A549 (cell line): ENCODE results near the gene BID. TPM values are rescaled to one million over a fixed set of nuclear protein-coding genes. Genes with fewer than 3 reads are reported as not detected.

ENCODE experiments used
- ATAC-seq, 2 experiments: fragments of 200-7000 bp in 1 of 2; fragments of >200 bp in 1 of 2; cut with Nextera tagmentation in 1 of 2; cut with Tn5 transposase in 1 of 2; 3 replicates each; pipeline versions ENCODE4 v1.8.0 to v1.9.1; 2018 to 2020; ENCODE audit warnings: mild to moderate bottlenecking in 1 of 2, moderate library complexity in 1 of 2
- CTCF ChIA-PET: fragments of 300-600 bp; sonication (Branson Sonifier 250); formaldehyde crosslinking; extraction: SDS; loops from one replicate; lab custom pipeline; 2021; ENCODE audit warnings: antibody characterized with exemption, inconsistent platforms; lab: Yijun Ruan, JAX
- POLR2A ChIA-PET: fragments of 350-600 bp; formaldehyde crosslinking; extraction: SDS; loops from one replicate; lab custom pipeline; 2021; ENCODE audit warnings: antibody characterized with exemption, inconsistent platforms; lab: Yijun Ruan, JAX
- DNase-seq, 2 experiments: peaks; one replicate each; pipeline versions ENCODE4 v3.0.0 to v3.0.0-alpha.2; 2011 to 2016; ENCODE audit warnings: low read depth in 1 of 2, low spot score in 1 of 2
- FAIRE-seq: peaks from 2 replicates; lab custom pipeline; 2011; peaks lifted over from hg19 to GRCh38; lab: Jason Lieb, UNC
- H3K27ac ChIP-seq, 2 experiments: fragments of >200 bp; sonication (Bioruptor Twin); formaldehyde crosslinking; 3 replicates each; pipeline ENCODE4 v1.5.1; 2016 to 2017
- H3K4me1 ChIP-seq: fragments of >200 bp; sonication (Bioruptor Twin); formaldehyde crosslinking; 3 replicates; pipeline ENCODE4 v1.6.1; 2016
- H3K4me2 ChIP-seq: fragments of >200 bp; sonication (Bioruptor Twin); formaldehyde crosslinking; 3 replicates; pipeline ENCODE4 v1.6.1; 2016
- H3K4me3 ChIP-seq: fragments of >200 bp; sonication (Bioruptor Twin); formaldehyde crosslinking; 3 replicates; pipeline ENCODE4 v1.5.1; 2016
- H3K9me3 ChIP-seq: fragments of >200 bp; sonication (Bioruptor Twin); formaldehyde crosslinking; 3 replicates; pipeline ENCODE4 v1.6.1; 2016
- CEBPB ChIP-seq, 2 experiments: fragments of >200 bp in 1 of 2; sonication (Bioruptor Twin) in 1 of 2; formaldehyde crosslinking in 1 of 2; IDR thresholded peaks; 2 replicates each; pipeline ENCODE4 v1.6.1; 2012 to 2016
- CHD4 ChIP-seq: fragments of 200-600 bp; sonication (generic); IDR thresholded peaks from 2 replicates; pipeline ENCODE4 v1.6.1; 2016; ENCODE audit warnings: antibody characterized with exemption, mild to moderate bottlenecking, borderline replicate concordance
- CTCF ChIP-seq: fragments of >200 bp; sonication (Bioruptor Twin); formaldehyde crosslinking; IDR thresholded peaks from 3 replicates; pipeline ENCODE4 v1.5.1; 2016
- EP300 ChIP-seq, 2 experiments: fragments of >200 bp; sonication (Bioruptor Twin); formaldehyde crosslinking; IDR thresholded peaks; 2 replicates in 1 of 2; 3 replicates in 1 of 2; pipeline ENCODE4 v1.6.1; 2016 to 2017
- ESRRA ChIP-seq: fragments of 150-350 bp; IDR thresholded peaks from 2 replicates; pipeline ENCODE4 v1.6.1; 2014; ENCODE audit warnings: mild to moderate bottlenecking, low read length, borderline replicate concordance
- FOSB ChIP-seq: fragments of 250-450 bp; sonication (Bioruptor Pico); IDR thresholded peaks from 2 replicates; pipeline ENCODE4 v1.5.0; 2020; ENCODE audit warnings: mild to moderate bottlenecking, moderate library complexity
- GATA3 ChIP-seq: IDR thresholded peaks from 2 replicates; pipeline ENCODE4 v1.6.1; 2012; ENCODE audit warnings: borderline replicate concordance
- HMGXB4 ChIP-seq: fragments of 250-450 bp; sonication (Bioruptor Pico); IDR thresholded peaks from 2 replicates; pipeline ENCODE4 v1.5.0; 2021; ENCODE audit warnings: mild to moderate bottlenecking, moderate library complexity, borderline replicate concordance
- HOXA7 ChIP-seq: fragments of 250-450 bp; sonication (Bioruptor Pico); IDR thresholded peaks from 2 replicates; pipeline ENCODE4 v1.5.0; 2020; ENCODE audit warnings: mild to moderate bottlenecking, moderate library complexity
- HOXB5 ChIP-seq: fragments of 250-450 bp; sonication (Bioruptor Pico); IDR thresholded peaks from 2 replicates; pipeline ENCODE4 v1.5.0; 2020; ENCODE audit warnings: mild to moderate bottlenecking, moderate library complexity
- JUN ChIP-seq, 2 experiments: fragments of >200 bp; sonication (Bioruptor Twin); formaldehyde crosslinking; IDR thresholded peaks; 2 replicates in 1 of 2; 3 replicates in 1 of 2; pipeline ENCODE4 v1.6.1; 2016 to 2017
- KDM1A ChIP-seq: fragments of 200-600 bp; sonication (generic); IDR thresholded peaks from 2 replicates; pipeline ENCODE4 v1.6.1; 2016; ENCODE audit warnings: low read depth, mild to moderate bottlenecking
- NFE2L2 ChIP-seq: fragments of 150-350 bp; conservative IDR thresholded peaks from 2 replicates; pipeline ENCODE4 v1.6.1; 2014; ENCODE audit warnings: low read length
- REST ChIP-seq: fragments of 200-600 bp; sonication (generic); IDR thresholded peaks from 2 replicates; pipeline ENCODE4 v1.6.1; 2016; ENCODE audit warnings: antibody characterized with exemption, mild to moderate bottlenecking, moderate library complexity
- ZC3H11A ChIP-seq: fragments of 450-650 bp; IDR thresholded peaks from 2 replicates; pipeline ENCODE4 v1.6.1; 2014; ENCODE audit warnings: antibody characterized with exemption, mild to moderate bottlenecking
- ZFP36 ChIP-seq: fragments of 450-650 bp; IDR thresholded peaks from 2 replicates; pipeline ENCODE4 v1.6.1; 2014; ENCODE audit warnings: borderline replicate concordance; ENCODE audit not compliant: partially characterized antibody
- WGBS: methylation state at CpG from one replicate; pipeline ENCODE4 v1.1.6; 2017; ENCODE audit errors: missing lambda C conversion rate; 5-methylcytosine and 5-hydroxymethylcytosine counted together
- polyA plus RNA-seq, 4 experiments: library from polyadenylated mRNA; depleted of rRNA in 3 of 4; stranded (reverse); fragments of >200 nt; fragmentation: RNase III in 1 of 4; extraction: RNeasy Plus Mini Kit Qiagen cat#74134 plus additional on column Dnase treatment in 1 of 4; gene quantifications; 2 replicates in 3 of 4; 3 replicates in 1 of 4; pipeline ENCODE4 v1.2.3, GENCODE V29; 2011 to 2017
- TF ChIP-seq, protein P1 (sequence below): IDR thresholded peaks from 2 replicates; pipeline ENCODE4 v1.6.1; 2012; ENCODE audit warnings: low read depth, borderline replicate concordance
- TF ChIP-seq, protein P2 (sequence below): fragments of 450-650 bp; IDR thresholded peaks from 2 replicates; pipeline ENCODE4 v1.6.1; 2014; ENCODE audit warnings: antibody characterized with exemption
- TF ChIP-seq, protein P3 (sequence below): IDR thresholded peaks from 2 replicates; pipeline ENCODE4 v1.6.1; 2012

The BID gene
- polyA plus RNA-seq, 2 of the 4 experiments (the other 2 are of a cell fraction): 50.8 to 56.6 TPM

DNA sequence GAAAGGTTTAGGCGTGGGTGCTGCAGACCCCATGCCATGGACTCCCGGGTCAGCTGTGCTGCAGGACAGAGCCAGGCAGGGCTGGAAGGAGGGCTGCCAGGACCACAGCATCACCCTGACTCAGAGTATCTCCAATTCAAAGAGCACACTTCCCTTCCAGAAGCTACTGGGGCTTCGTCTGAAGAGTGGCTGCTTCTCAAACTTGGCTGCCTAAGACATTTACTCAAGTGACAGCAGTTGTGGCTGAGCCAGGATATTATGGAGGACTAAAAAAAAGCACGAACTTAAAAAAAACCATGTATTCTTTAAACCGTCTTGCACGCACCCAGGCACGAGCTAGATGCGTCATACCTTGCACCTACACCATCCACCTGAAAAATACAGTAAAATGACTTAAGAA lies 13.0 kb upstream of the BID start:
- ChIA-PET CTCF (interaction anchor here (0.6 to 6.7 kb wide), 7 partner anchors 10 to 229 kb away, joined by 3 to 80 read pairs (median 3); no protein-coding TSS in a partner anchor), POLR2A (no interaction called here)
- Histone ChIP-seq H3K4me3 (no peak overlapping the region), H3K4me2 (no peak overlapping the region), H3K9me3 (no peaks in the 10 kb centered on the region), H3K27ac (peak overlapping the region in 1 of 2 experiments; percentile 56; a peak in 1 of 6 replicates), H3K4me1 (peaks cover 7% of the 10 kb centered on the region)
- TF ChIP-seq, protein P1, sequence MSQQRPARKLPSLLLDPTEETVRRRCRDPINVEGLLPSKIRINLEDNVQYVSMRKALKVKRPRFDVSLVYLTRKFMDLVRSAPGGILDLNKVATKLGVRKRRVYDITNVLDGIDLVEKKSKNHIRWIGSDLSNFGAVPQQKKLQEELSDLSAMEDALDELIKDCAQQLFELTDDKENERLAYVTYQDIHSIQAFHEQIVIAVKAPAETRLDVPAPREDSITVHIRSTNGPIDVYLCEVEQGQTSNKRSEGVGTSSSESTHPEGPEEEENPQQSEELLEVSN: no peak
- TF ChIP-seq ZFP36: no peak
- TF ChIP-seq, protein P2, sequence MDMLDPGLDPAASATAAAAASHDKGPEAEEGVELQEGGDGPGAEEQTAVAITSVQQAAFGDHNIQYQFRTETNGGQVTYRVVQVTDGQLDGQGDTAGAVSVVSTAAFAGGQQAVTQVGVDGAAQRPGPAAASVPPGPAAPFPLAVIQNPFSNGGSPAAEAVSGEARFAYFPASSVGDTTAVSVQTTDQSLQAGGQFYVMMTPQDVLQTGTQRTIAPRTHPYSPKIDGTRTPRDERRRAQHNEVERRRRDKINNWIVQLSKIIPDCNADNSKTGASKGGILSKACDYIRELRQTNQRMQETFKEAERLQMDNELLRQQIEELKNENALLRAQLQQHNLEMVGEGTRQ: no peak
- TF ChIP-seq FOSB: no peak
- TF ChIP-seq CEBPB (IDR thresholded peaks at IDR 0.05): no peak
- TF ChIP-seq HOXA7 (CRISPR knock-in tag): no peak
- no peak for TF ChIP-seq GATA3
- no peak for TF ChIP-seq JUN (IDR thresholded peaks at IDR 0.05)
- no peak for TF ChIP-seq KDM1A
- no peak for TF ChIP-seq EP300 (IDR thresholded peaks at IDR 0.05)
- TF ChIP-seq, protein P3, sequence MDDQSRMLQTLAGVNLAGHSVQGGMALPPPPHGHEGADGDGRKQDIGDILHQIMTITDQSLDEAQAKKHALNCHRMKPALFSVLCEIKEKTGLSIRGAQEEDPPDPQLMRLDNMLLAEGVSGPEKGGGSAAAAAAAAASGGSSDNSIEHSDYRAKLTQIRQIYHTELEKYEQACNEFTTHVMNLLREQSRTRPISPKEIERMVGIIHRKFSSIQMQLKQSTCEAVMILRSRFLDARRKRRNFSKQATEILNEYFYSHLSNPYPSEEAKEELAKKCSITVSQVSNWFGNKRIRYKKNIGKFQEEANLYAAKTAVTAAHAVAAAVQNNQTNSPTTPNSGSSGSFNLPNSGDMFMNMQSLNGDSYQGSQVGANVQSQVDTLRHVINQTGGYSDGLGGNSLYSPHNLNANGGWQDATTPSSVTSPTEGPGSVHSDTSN: no peak
- TF ChIP-seq NFE2L2: no peak
- TF ChIP-seq HMGXB4: no peak
- no peak for TF ChIP-seq REST
- no peak for DNase-seq
- ATAC-seq: no peak
- no peak for FAIRE-seq
- WGBS: 92% methylated on average over 8 of the region's 8 CpGs

DNA sequence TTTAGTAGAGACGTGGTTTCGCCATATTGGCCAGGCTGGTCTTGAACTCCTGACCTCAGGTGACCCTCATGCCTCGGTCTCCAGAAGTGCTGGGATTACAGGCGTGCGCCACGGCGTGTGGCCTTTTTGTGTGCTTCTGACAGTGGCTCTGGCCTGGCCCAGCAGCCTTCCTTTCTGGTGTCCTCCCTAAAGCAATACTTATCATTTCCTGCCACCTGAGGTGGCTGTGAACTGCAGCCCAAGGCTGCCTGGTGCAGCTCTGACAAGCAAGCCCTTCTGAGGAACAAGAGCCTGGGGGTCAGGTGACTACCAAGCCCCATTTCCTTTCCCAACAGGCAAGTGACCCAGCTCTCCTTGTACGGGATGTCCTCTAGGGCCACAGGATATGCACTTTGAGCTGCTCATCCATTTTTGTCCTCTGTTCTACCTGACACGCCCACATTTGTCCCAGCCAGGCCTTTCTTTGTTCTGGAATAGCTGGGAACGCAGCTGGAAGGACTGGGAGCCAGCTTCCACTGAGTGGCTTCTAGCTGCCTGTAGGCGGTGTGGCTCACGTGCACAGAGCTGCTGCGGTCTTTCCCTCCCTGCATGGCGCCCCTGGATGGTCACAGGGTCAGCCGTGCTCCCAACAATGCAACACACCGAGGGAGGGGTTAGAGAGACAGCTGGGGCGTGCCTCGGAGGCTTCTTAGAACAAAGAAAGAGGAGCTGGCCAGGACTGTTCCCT lies 12.3 kb upstream of the BID start:
- H3K4me1 ChIP-seq: peaks cover 13% of the 10 kb centered on the region
- ATAC-seq (no peak), DNase-seq (no peak), FAIRE-seq (no peak)
- CTCF ChIA-PET: interaction anchor here (1.1 to 6.7 kb wide), 10 partner anchors 9 to 229 kb away, joined by 3 to 80 read pairs (median 4); no protein-coding TSS in a partner anchor
- no peak overlapping the region for H3K4me2 ChIP-seq
- H3K9me3 ChIP-seq: no peaks in the 10 kb centered on the region
- POLR2A ChIA-PET: no interaction called here
- H3K4me3 ChIP-seq: no peak overlapping the region
- peak overlapping the region in 1 of 2 experiments; percentile 56; a peak in 1 of 6 replicates for H3K27ac ChIP-seq
- WGBS: 86% methylated on average over 12 of the region's 18 CpGs
- no peak for TF ChIP-seq JUN (IDR thresholded peaks at IDR 0.05)
- TF ChIP-seq CTCF: no peak
- TF ChIP-seq ZC3H11A: no peak
- no peak for TF ChIP-seq HOXB5 (CRISPR knock-in tag)
- TF ChIP-seq ESRRA: no peak
- TF ChIP-seq HOXA7 (CRISPR knock-in tag): no peak
- TF ChIP-seq CHD4: no peak
- TF ChIP-seq REST: no peak
